Left renal cortex interstitium (tissue), 4 donors: Measurements from ENCODE around the gene CBLB. TPM values are rescaled to one million over a fixed set of nuclear protein-coding genes. Genes with fewer than 3 reads are reported as not detected.

Source experiments
- DNase-seq, 4 donors: peaks; one replicate each; pipeline ENCODE4 v3.0.0-alpha.2; 2013; ENCODE audit warnings: low read depth in 4 of 4, low spot score in 2 of 4, missing footprints in 1 of 4
- polyA plus RNA-seq, 4 donors: library from polyadenylated mRNA; unstranded; fragments of 120-200 nt; gene quantifications; one replicate each; pipeline ENCODE4 v1.2.1, GENCODE V29; 2013; ENCODE audit not compliant: insufficient read length in 4 of 4

The CBLB gene
- polyA plus RNA-seq, 4 donors: 35.4 to 63.1 (median 46.9) TPM

GRCh38 chr3:105649480-105649879 lies 219.3 kb downstream of the CBLB start:
- no peak for DNase-seq

- DNase-seq: no peak
Measured at GRCh38 chr3:105647047-105647446, 221.8 kb downstream of the CBLB start.

GRCh38 chr3:105639131-105639530 lies 229.7 kb downstream of the CBLB start:
- no peak for DNase-seq

- no peak for DNase-seq
Measured at GRCh38 chr3:105634708-105635107, 234.1 kb downstream of the CBLB start.

GRCh38 chr3:105629718-105630117 lies 239.1 kb downstream of the CBLB start:
- DNase-seq: no peak

GRCh38 chr3:105626739-105627138 lies 242.1 kb downstream of the CBLB start:
- no peak for DNase-seq

- DNase-seq: no peak
Measured at GRCh38 chr3:105622169-105622568, 246.6 kb downstream of the CBLB start.

- no peak for DNase-seq
Measured at GRCh38 chr3:105620236-105620635, 248.6 kb downstream of the CBLB start.

- DNase-seq: no peak
Measured at GRCh38 chr3:105619651-105620050, 249.2 kb downstream of the CBLB start.

GRCh38 chr3:105618556-105618955 lies 250.3 kb downstream of the CBLB start:
- DNase-seq: no peak

- DNase-seq: no peak
Measured at GRCh38 chr3:105616374-105617121, 252.3 kb downstream of the CBLB start.

- DNase-seq: no peak
Measured at GRCh38 chr3:105615814-105616213, 253.0 kb downstream of the CBLB start.

GRCh38 chr3:105614288-105615030 lies 254.4 kb downstream of the CBLB start:
- DNase-seq: no peak

GRCh38 chr3:105613120-105613519 lies 255.7 kb downstream of the CBLB start:
- DNase-seq: no peak

- peak in 1 of 4 donors; percentile 4 for DNase-seq
Measured at GRCh38 chr3:105611304-105612192, 257.3 kb downstream of the CBLB start.

- no peak for DNase-seq
Measured at GRCh38 chr3:105610473-105610872, 258.3 kb downstream of the CBLB start.

- no peak for DNase-seq
Measured at GRCh38 chr3:105608623-105609022, 260.2 kb downstream of the CBLB start.

- no peak for DNase-seq
Measured at GRCh38 chr3:105606016-105606415, 262.8 kb downstream of the CBLB start.
